ENCODE measurements around the gene RAB12. TPM values are rescaled to one million over a fixed set of nuclear protein-coding genes. Genes with fewer than 3 reads are reported as not detected.

Gene RAB12
- total RNA-seq, 3 donors from 2014 or later, result 46.5 to 64.0 (median 55.0) TPM

DNA sequence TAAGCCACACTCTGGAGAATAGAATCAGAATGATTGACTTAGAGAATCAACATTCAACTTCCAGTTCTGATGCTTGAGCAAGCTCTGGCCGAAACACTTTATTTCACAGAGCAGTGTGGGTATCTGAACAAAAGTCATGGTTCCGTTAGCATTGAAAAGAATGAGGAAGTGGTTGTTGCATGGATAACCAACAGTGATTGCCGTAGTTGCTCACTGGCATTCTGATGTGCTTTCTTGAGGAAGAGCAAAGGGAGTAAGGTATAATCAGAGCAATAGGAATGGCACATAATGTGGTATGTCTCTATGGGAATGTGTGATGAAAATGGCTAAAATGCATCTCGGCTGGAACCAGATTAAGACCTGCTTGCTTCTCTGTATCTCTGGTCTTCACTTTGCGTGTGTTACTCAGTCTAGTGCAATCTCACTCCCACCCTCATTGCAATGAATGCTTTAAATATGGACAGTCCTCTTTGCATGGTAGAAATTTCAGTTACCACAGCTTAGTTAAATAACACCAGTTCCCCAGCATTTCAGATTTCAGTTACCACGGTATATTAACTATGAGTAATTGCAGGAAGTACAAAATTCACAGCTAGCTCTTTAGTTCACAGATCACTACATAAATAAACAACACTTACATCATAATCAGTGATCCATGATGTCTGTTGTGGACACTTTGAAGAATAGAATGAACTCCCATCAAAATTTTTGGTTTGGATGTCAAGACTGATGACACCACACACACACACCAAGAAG lies 7.8 kb upstream of the RAB12 start:
- no peak overlapping the region for H3K4me3 ChIP-seq
- no peaks in the 10 kb centered on the region for H3K9me3 ChIP-seq
- H3K27ac ChIP-seq, result no peak overlapping the region
- no peaks in the 10 kb centered on the region for H3K4me1 ChIP-seq
- H3K27me3 ChIP-seq, result no peaks in the 10 kb centered on the region
- TF ChIP-seq, protein P1, sequence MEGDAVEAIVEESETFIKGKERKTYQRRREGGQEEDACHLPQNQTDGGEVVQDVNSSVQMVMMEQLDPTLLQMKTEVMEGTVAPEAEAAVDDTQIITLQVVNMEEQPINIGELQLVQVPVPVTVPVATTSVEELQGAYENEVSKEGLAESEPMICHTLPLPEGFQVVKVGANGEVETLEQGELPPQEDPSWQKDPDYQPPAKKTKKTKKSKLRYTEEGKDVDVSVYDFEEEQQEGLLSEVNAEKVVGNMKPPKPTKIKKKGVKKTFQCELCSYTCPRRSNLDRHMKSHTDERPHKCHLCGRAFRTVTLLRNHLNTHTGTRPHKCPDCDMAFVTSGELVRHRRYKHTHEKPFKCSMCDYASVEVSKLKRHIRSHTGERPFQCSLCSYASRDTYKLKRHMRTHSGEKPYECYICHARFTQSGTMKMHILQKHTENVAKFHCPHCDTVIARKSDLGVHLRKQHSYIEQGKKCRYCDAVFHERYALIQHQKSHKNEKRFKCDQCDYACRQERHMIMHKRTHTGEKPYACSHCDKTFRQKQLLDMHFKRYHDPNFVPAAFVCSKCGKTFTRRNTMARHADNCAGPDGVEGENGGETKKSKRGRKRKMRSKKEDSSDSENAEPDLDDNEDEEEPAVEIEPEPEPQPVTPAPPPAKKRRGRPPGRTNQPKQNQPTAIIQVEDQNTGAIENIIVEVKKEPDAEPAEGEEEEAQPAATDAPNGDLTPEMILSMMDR (IDR thresholded peaks at IDR 0.05), result no peak
- TF ChIP-seq POLR2AphosphoS5 (IDR thresholded peaks at IDR 0.05), result no peak
- TF ChIP-seq POLR2A (IDR thresholded peaks at IDR 0.05), result no peak
- intact Hi-C loops (cut with DNase I; ENCODE audit: low total_unique reads), result no loop called here
- no peak for DNase-seq (ENCODE audit: low spot score in 2 of 2)
- no peaks in the 10 kb centered on the region for H3K36me3 ChIP-seq

DNA sequence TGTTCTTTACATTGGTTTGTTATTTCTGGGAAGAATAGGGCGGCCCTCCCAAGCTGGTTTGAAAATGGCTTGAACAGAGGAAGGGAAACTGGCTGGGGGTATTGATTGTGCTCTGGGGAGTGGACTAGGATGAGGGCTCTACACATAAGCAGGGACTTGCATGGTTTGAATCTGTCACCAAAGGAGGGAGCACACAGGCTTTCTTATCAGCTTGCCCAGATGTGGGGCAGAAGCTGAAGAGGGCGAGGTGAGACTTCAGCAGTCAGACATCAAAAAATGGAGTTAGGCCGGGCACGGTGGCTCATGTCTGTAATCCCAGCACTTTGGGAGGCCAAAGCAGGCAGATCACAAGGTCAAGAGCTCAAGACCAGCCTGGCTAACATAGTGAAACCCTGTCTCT lies 7.2 kb upstream of the RAB12 start:
- no peaks in the 10 kb centered on the region for H3K36me3 ChIP-seq
- H3K27me3 ChIP-seq, result no peaks in the 10 kb centered on the region
- no peak overlapping the region for H3K4me3 ChIP-seq
- H3K9me3 ChIP-seq, result no peaks in the 10 kb centered on the region
- no peak overlapping the region for H3K27ac ChIP-seq
- DNase-seq (ENCODE audit: low spot score in 2 of 2), result no peak
- H3K4me1 ChIP-seq, result no peaks in the 10 kb centered on the region
- intact Hi-C loops (cut with DNase I; ENCODE audit: low total_unique reads), result no loop called here
- no peak for TF ChIP-seq POLR2A (IDR thresholded peaks at IDR 0.05)
- TF ChIP-seq POLR2AphosphoS5 (IDR thresholded peaks at IDR 0.05), result no peak
- TF ChIP-seq, protein P1 (IDR thresholded peaks at IDR 0.05), result no peak

GRCh38 chr18:8602557-8602956 lies 6.7 kb upstream of the RAB12 start:
- TF ChIP-seq POLR2AphosphoS5 (IDR thresholded peaks at IDR 0.05) (no peak), POLR2A (IDR thresholded peaks at IDR 0.05) (no peak)
- TF ChIP-seq, protein P1 (IDR thresholded peaks at IDR 0.05), result no peak
- H3K36me3 ChIP-seq, result no peaks in the 10 kb centered on the region
- H3K4me1 ChIP-seq, result no peaks in the 10 kb centered on the region
- H3K9me3 ChIP-seq, result no peaks in the 10 kb centered on the region
- no peak overlapping the region for H3K27ac ChIP-seq
- no peak for DNase-seq (ENCODE audit: low spot score in 2 of 2)
- intact Hi-C loops (cut with DNase I; ENCODE audit: low total_unique reads), result no loop called here
- H3K27me3 ChIP-seq, result no peaks in the 10 kb centered on the region
- H3K4me3 ChIP-seq, result no peak overlapping the region

DNA sequence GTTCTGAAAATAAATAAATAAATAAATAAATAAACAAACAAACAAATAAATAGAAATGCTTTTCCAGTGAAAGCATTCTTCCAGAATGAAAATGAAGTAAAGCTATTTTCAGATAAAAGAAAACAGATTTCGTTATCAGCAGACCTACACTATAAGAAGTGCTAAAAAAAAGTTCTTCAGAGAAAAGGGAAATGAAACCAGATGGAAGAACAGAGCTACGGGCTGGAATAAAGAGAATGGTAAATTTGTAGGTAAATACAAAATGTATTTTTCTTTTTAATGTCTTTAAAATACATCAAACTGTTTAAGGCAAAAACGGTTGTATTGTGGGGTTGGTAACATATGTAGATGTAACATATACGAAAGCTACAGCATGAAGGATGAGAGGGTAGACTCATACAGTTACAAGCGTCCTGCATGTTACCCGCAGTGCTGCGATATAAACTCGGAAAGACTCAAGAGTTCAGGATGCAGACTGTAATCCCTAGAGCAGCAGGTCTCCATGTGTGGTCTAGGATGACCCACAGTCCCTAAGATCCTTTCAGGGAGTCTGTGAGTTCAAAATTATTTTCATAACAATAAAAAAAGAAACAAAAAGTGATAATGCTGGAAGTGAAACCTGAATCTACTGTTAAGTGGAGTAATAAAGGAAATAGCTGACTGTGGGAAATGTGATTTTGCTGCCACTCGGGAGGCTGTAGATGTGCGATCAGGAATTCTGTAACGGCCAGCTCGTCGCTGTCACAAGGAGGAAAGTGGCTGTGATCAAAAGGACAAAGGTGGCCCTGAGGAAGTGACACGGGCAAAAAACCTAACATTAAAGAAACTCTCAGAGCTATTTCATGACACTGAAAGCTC lies 5.3 kb upstream of the RAB12 start:
- no peaks in the 10 kb centered on the region for H3K27me3 ChIP-seq
- peak overlapping the region; percentile 6 to 35 (median 18) for H3K4me3 ChIP-seq

More for the DNA sequence above, 5.3 kb upstream of the RAB12 start:
- TF ChIP-seq POLR2AphosphoS5 (IDR thresholded peaks at IDR 0.05) (no peak), POLR2A (IDR thresholded peaks at IDR 0.05) (no peak)
- TF ChIP-seq, protein P1 (IDR thresholded peaks at IDR 0.05), result no peak
- no peaks in the 10 kb centered on the region for H3K36me3 ChIP-seq
- intact Hi-C loops (cut with DNase I; ENCODE audit: low total_unique reads), result no loop called here
- H3K27ac ChIP-seq, result no peak overlapping the region
- no peaks in the 10 kb centered on the region for H3K9me3 ChIP-seq
- H3K4me1 ChIP-seq, result no peaks in the 10 kb centered on the region
- DNase-seq (ENCODE audit: low spot score in 2 of 2), result no peak

Data from breast epithelium (tissue), 4 donors.